ENCODE measurements around the gene TM4SF4. TPM values are rescaled to one million over a fixed set of nuclear protein-coding genes. Genes with fewer than 3 reads are reported as not detected.

The TM4SF4 gene
- total RNA-seq, 1 donor from 2014 or later, result 0.49 TPM

DNA sequence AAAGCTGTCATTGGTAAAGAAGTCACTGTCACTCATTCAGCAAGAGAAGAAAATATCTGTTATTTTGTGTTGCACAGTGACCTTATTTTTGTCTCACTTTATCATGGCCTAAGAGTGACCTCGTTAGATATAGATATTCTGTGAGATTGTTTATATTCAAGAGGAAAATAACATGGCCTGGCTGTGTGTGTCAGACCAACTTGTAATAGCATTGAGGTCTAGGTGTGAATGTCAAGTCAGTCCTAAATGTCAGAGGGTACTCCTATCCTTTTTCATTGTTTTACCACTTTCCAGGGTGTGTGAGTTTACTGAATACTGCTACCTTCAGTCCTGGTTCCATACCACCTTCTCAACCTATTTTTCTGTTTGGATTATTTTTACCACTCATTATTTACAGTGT is 18.5 kb upstream of the TM4SF4 start:
- Histone ChIP-seq H3K9me3 (no peaks in the 10 kb centered on the region), H3K36me3 (no peaks in the 10 kb centered on the region), H3K27ac (no peak overlapping the region), H3K4me3 (no peak overlapping the region), H3K27me3 (no peaks in the 10 kb centered on the region), H3K4me1 (no peaks in the 10 kb centered on the region)
- DNase-seq (no peak), ATAC-seq (no peak)
- TF ChIP-seq CTCF (IDR thresholded peaks at IDR 0.05), result no peak
- intact Hi-C loops (cut with DNase I), result no loop called here

DNA sequence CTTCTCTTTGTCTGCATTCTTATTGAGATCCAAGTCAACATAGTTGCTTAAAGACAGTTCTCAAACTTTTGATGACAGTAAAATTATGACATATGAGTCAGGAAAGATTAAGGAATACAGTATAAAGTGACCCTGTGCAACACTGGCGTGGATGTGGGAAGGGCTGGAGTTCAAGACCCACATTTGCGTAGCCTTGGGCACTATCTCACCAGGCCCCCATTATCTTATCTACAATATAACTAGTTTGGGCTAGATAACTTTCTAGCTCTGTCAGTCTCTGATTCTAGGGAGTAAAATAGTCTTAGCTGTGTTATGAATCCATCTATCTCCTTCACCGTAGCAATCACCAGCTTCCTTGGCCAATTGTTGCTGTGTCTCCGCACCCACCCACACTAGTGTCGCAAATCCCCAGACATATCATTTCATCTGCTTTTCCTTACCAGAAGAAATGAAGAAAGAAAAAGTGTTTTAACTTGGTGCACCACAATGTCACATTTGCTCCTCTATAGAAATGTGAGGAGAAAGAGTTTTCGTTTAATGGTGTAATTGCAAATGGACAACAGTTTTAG is 14.9 kb upstream of the TM4SF4 start:
- intact Hi-C loops (cut with DNase I), result no loop called here
- no peak for TF ChIP-seq CTCF (IDR thresholded peaks at IDR 0.05)
- H3K4me1 ChIP-seq, result no peaks in the 10 kb centered on the region
- H3K9me3 ChIP-seq, result no peaks in the 10 kb centered on the region
- H3K27me3 ChIP-seq, result no peaks in the 10 kb centered on the region
- no peaks in the 10 kb centered on the region for H3K36me3 ChIP-seq
- DNase-seq (no peak), ATAC-seq (no peak)
- no peak overlapping the region for H3K27ac ChIP-seq
- no peak overlapping the region for H3K4me3 ChIP-seq

GRCh38 chr3:149460117-149460516 is 14.4 kb upstream of the TM4SF4 start:
- no peaks in the 10 kb centered on the region for H3K36me3 ChIP-seq
- H3K4me3 ChIP-seq, result no peak overlapping the region
- H3K27me3 ChIP-seq, result no peaks in the 10 kb centered on the region
- intact Hi-C loops (cut with DNase I), result no loop called here
- no peak overlapping the region for H3K27ac ChIP-seq
- no peaks in the 10 kb centered on the region for H3K9me3 ChIP-seq
- no peak for DNase-seq
- TF ChIP-seq CTCF (IDR thresholded peaks at IDR 0.05), result no peak
- ATAC-seq, result no peak
- H3K4me1 ChIP-seq, result no peaks in the 10 kb centered on the region

- DNase-seq (no peak), ATAC-seq (no peak)
- Histone ChIP-seq H3K36me3 (no peaks in the 10 kb centered on the region), H3K4me1 (no peaks in the 10 kb centered on the region), H3K27me3 (no peaks in the 10 kb centered on the region), H3K9me3 (no peaks in the 10 kb centered on the region), H3K4me3 (no peak overlapping the region), H3K27ac (no peak overlapping the region)
- no peak for TF ChIP-seq CTCF (IDR thresholded peaks at IDR 0.05)
- intact Hi-C loops (cut with DNase I), result no loop called here
Measured at GRCh38 chr3:149462051-149462450, 12.4 kb upstream of the TM4SF4 start.

- H3K4me1 ChIP-seq, result no peaks in the 10 kb centered on the region
- DNase-seq (no peak), ATAC-seq (no peak)
- no peaks in the 10 kb centered on the region for H3K9me3 ChIP-seq
- H3K27me3 ChIP-seq, result no peaks in the 10 kb centered on the region
- TF ChIP-seq CTCF (IDR thresholded peaks at IDR 0.05), result no peak
- H3K36me3 ChIP-seq, result no peaks in the 10 kb centered on the region
- intact Hi-C loops (cut with DNase I), result no loop called here
- no peak overlapping the region for H3K27ac ChIP-seq
- H3K4me3 ChIP-seq, result no peak overlapping the region
Measured at GRCh38 chr3:149462581-149463011, 11.9 kb upstream of the TM4SF4 start.

DNA sequence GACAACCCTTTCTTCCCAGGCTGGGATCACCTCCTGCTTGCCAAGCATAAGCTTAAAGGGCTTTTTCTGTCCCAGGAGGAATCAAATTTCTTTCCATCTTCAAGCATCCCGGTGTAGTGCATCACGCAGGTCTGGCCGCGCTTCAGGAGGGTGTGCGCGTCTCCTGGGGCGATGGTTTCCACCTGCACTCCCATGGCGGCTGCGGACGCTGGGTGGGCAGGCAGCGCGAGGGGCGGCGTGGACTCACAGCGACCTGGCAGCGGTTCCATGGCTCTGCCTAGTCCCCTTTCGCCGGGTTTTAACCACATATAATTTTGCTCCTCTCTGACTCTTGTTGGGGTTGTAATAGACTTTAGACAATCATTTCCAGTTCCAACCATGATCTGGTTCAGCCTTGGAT is 10.6 kb upstream of the TM4SF4 start:
- intact Hi-C loops (cut with DNase I), result no loop called here
- no peaks in the 10 kb centered on the region for H3K9me3 ChIP-seq
- no peak for TF ChIP-seq CTCF (IDR thresholded peaks at IDR 0.05)
- no peak for DNase-seq
- no peaks in the 10 kb centered on the region for H3K4me1 ChIP-seq
- H3K27me3 ChIP-seq, result no peaks in the 10 kb centered on the region
- no peaks in the 10 kb centered on the region for H3K36me3 ChIP-seq
- no peak overlapping the region for H3K27ac ChIP-seq
- H3K4me3 ChIP-seq, result no peak overlapping the region
- no peak for ATAC-seq
